RWPE2 (cell line): ENCODE results near the gene PSMB8.

Experiments used
- ATAC-seq: fragments of 200-7000 bp; cut with Tn5 transposase; 3 replicates; pipeline ENCODE4 v1.9.1; 2021; ENCODE audit warnings: low read depth
- DNase-seq: peaks from one replicate; pipeline ENCODE4 v3.0.0-alpha.2; 2020; ENCODE audit warnings: low spot score
- H3K27ac ChIP-seq: fragments of 450-650 bp; 2 replicates; pipeline ENCODE4 v1.5.1; 2017; ENCODE audit warnings: mild to moderate bottlenecking; ENCODE audit not compliant: poor library complexity, severe bottlenecking
- H3K27me3 ChIP-seq: fragments of 250-450 bp; sonication (Bioruptor Pico); 2 replicates; pipeline ENCODE4 v1.5.1; 2021; ENCODE audit warnings: mild to moderate bottlenecking, moderate library complexity; ENCODE audit not compliant: insufficient read depth, poor library complexity, severe bottlenecking
- H3K36me3 ChIP-seq: fragments of 250-450 bp; sonication (Bioruptor Pico); 2 replicates; pipeline ENCODE4 v1.5.1; 2020; ENCODE audit warnings: low read depth, mild to moderate bottlenecking, moderate library complexity
- H3K4me1 ChIP-seq: fragments of 250-450 bp; sonication (Bioruptor Pico); 2 replicates; pipeline ENCODE4 v1.5.1; 2021; ENCODE audit warnings: mild to moderate bottlenecking, moderate library complexity; ENCODE audit not compliant: insufficient read depth, poor library complexity, severe bottlenecking
- H3K4me3 ChIP-seq: fragments of 250-450 bp; sonication (Bioruptor Pico); 2 replicates; pipeline ENCODE4 v1.5.1; 2021; ENCODE audit warnings: mild to moderate bottlenecking, moderate library complexity; ENCODE audit not compliant: severe bottlenecking
- H3K9me3 ChIP-seq: fragments of 250-450 bp; sonication (Bioruptor Pico); 2 replicates; pipeline ENCODE4 v1.5.1; 2021; ENCODE audit warnings: mild to moderate bottlenecking, moderate library complexity; ENCODE audit not compliant: severe bottlenecking
- CTCF ChIP-seq: fragments of 450-650 bp; IDR thresholded peaks from one replicate; pipeline ENCODE4 v1.5.1; 2017; ENCODE audit warnings: mild to moderate bottlenecking, moderate library complexity; ENCODE audit not compliant: poor library complexity, severe bottlenecking

Gene PSMB8

GRCh38 chr6:32843979-32844838 is at the start of gene PSMB8:
Gene PSMB8, minus strand, starts transcription at chr6:32844047. Its CDS starts 51 bp downstream, at chr6:32843996.
- Histone ChIP-seq H3K4me3 (peak within 1 kb of the TSS; percentile 62), H3K9me3 (no peaks in the 10 kb centered on the region), H3K27me3 (no peaks in the 10 kb centered on the region), H3K4me1 (peaks cover 4% of the 10 kb centered on the region), H3K36me3 (peaks cover 44% of the 10 kb centered on the region), H3K27ac (peak within 1 kb of the TSS; percentile 50)
- no peak for TF ChIP-seq CTCF
- ATAC-seq (peak; percentile 94), DNase-seq (peak; percentile 95)

GRCh38 chr6:32890831-32891230 is 47.0 kb upstream of the PSMB8 start:
- ATAC-seq (no peak), DNase-seq (no peak)
- H3K4me1 ChIP-seq = no peaks in the 10 kb centered on the region
- no peaks in the 10 kb centered on the region for H3K9me3 ChIP-seq
- H3K4me3 ChIP-seq = no peak overlapping the region
- H3K27ac ChIP-seq = no peak overlapping the region
- no peak for TF ChIP-seq CTCF
- H3K36me3 ChIP-seq = no peaks in the 10 kb centered on the region
- no peaks in the 10 kb centered on the region for H3K27me3 ChIP-seq

GRCh38 chr6:32889533-32889932 is 45.7 kb upstream of the PSMB8 start:
- no peak for ATAC-seq

GRCh38 chr6:32888576-32888975 is 44.7 kb upstream of the PSMB8 start:
- no peak overlapping the region for H3K4me3 ChIP-seq
- no peak for DNase-seq
- H3K27ac ChIP-seq = no peak overlapping the region
- H3K4me1 ChIP-seq = no peaks in the 10 kb centered on the region
- H3K9me3 ChIP-seq = no peaks in the 10 kb centered on the region
- H3K27me3 ChIP-seq = no peaks in the 10 kb centered on the region
- H3K36me3 ChIP-seq = no peaks in the 10 kb centered on the region
- ATAC-seq = no peak
- no peak for TF ChIP-seq CTCF

More at GRCh38 chr6:32889533-32889932, 45.7 kb upstream of the PSMB8 start:
- Histone ChIP-seq H3K9me3 (no peaks in the 10 kb centered on the region), H3K27me3 (no peaks in the 10 kb centered on the region), H3K4me3 (no peak overlapping the region), H3K36me3 (no peaks in the 10 kb centered on the region), H3K4me1 (no peaks in the 10 kb centered on the region), H3K27ac (no peak overlapping the region)
- TF ChIP-seq CTCF = no peak
- no peak for DNase-seq

GRCh38 chr6:32887616-32888015 is 43.8 kb upstream of the PSMB8 start:
- H3K4me1 ChIP-seq = no peaks in the 10 kb centered on the region
- no peaks in the 10 kb centered on the region for H3K27me3 ChIP-seq
- H3K4me3 ChIP-seq = no peak overlapping the region
- H3K36me3 ChIP-seq = no peaks in the 10 kb centered on the region
- no peak overlapping the region for H3K27ac ChIP-seq
- no peaks in the 10 kb centered on the region for H3K9me3 ChIP-seq
- ATAC-seq (no peak), DNase-seq (no peak)
- no peak for TF ChIP-seq CTCF
